Right lobe of liver (tissue), 4 donors: ENCODE data around the gene OCEL1.

Experiments
- POLR2A ChIP-seq: fragments of 450-650 bp; IDR thresholded peaks from one replicate; pipeline ENCODE4 v1.6.1; 2017; ENCODE audit warnings: antibody characterized with exemption, mild to moderate bottlenecking
- TF ChIP-seq, protein P1 (sequence below), 4 donors: fragments of 200-600 bp in 3 of 4; fragments of 450-650 bp in 1 of 4; IDR thresholded peaks; one replicate each; pipeline versions ENCODE4 v1.5.1 to v1.8.0; 2016 to 2022; ENCODE audit warnings: antibody characterized with exemption in 4 of 4, mild to moderate bottlenecking in 2 of 4
- donor health status: DM: no; HTN: no; CAD: no.
- donor health status: DM: no; HTN: no; CAD: no.
- donor health status: DM: no; HTN: yes; CAD: no.

DNA sequence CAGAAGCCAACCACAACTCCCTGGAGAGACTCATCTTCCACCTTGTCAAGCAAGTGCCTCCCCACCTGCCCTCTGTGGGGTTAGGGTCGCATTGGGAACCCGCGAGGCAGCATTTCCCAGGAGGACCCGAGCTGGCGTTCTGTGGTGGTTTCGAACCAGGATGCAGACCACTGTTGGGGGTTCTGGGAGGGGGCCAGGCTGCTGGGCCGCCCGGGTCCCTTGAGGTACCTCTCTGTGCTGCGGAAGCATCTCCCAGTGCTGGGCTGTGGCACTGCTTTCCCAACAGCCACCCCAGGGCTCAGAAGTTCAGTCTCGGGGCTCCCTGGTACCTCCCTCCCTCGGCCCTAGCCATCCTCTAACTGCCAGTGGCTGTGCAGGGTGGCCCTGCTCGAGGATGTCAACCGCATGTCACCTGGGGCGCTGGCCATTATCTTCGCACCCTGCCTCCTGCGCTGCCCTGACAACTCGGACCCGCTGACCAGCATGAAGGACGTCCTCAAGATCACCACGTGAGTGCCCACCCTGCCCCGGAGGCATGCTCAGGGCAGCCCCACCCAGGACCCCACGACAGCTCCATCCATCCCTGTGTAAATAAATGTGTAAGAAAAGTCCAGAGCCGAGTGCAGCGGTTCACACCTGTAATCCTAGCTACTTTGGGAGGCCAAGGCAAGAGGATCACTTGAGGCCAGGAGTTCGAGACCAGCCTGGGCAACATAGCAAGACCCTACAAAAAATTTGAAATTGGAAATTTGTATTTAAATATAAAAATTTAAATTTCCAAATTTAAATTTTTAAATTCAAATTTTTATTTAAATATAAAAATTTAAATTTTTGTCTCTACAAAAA is 19.1 kb upstream of the OCEL1 start:
- TF ChIP-seq, protein P1, sequence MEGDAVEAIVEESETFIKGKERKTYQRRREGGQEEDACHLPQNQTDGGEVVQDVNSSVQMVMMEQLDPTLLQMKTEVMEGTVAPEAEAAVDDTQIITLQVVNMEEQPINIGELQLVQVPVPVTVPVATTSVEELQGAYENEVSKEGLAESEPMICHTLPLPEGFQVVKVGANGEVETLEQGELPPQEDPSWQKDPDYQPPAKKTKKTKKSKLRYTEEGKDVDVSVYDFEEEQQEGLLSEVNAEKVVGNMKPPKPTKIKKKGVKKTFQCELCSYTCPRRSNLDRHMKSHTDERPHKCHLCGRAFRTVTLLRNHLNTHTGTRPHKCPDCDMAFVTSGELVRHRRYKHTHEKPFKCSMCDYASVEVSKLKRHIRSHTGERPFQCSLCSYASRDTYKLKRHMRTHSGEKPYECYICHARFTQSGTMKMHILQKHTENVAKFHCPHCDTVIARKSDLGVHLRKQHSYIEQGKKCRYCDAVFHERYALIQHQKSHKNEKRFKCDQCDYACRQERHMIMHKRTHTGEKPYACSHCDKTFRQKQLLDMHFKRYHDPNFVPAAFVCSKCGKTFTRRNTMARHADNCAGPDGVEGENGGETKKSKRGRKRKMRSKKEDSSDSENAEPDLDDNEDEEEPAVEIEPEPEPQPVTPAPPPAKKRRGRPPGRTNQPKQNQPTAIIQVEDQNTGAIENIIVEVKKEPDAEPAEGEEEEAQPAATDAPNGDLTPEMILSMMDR (IDR thresholded peaks at IDR 0.05), result no peak
- TF ChIP-seq POLR2A, result no peak
